ENCODE measurements around the gene NEK10. TPM values are rescaled to one million over a fixed set of nuclear protein-coding genes. Genes with fewer than 3 reads are reported as not detected.

Gene NEK10
- total RNA-seq, 4 donors from 2014 or later = 1.6 to 2.6 (median 2.0) TPM

GRCh38 chr3:27130796-27131195 is 238.4 kb downstream of the NEK10 start:
- Histone ChIP-seq H3K4me1 (no peaks in the 10 kb centered on the region), H3K27me3 (no peaks in the 10 kb centered on the region), H3K27ac (no peak overlapping the region), H3K4me3 (replicated peaks in 1 of 3) (no peak overlapping the region), H3K36me3 (no peaks in the 10 kb centered on the region), H3K9me3 (no peaks in the 10 kb centered on the region)
- no peak for DNase-seq
- WGBS, 2 donors = 88% methylated on average over 1 of the region's 1 CpG
- intact Hi-C loops (cut with DNase I) = no loop called here
- TF ChIP-seq CTCF (IDR thresholded peaks at IDR 0.05) (no peak), POLR2A (IDR thresholded peaks at IDR 0.05) (no peak)

GRCh38 chr3:27127879-27128278 is 241.3 kb downstream of the NEK10 start:
- intact Hi-C loops (cut with DNase I) = no loop called here
- H3K36me3 ChIP-seq = no peaks in the 10 kb centered on the region
- WGBS, 2 donors = 84 to 95% methylated on average over 3 of the region's 3 CpGs
- H3K4me1 ChIP-seq = no peaks in the 10 kb centered on the region
- H3K9me3 ChIP-seq = no peaks in the 10 kb centered on the region
- no peak for DNase-seq
- no peak overlapping the region for H3K27ac ChIP-seq
- H3K27me3 ChIP-seq = no peaks in the 10 kb centered on the region
- TF ChIP-seq CTCF (IDR thresholded peaks at IDR 0.05) (no peak), POLR2A (IDR thresholded peaks at IDR 0.05) (no peak)
- no peak overlapping the region for H3K4me3 ChIP-seq (replicated peaks in 1 of 3)

GRCh38 chr3:27127195-27127594 is 242.0 kb downstream of the NEK10 start:
- 93 to 96% methylated on average over 2 of the region's 2 CpGs for whole genome bisulfite sequencing, 2 donors
- H3K36me3 ChIP-seq = no peaks in the 10 kb centered on the region
- H3K27ac ChIP-seq = no peak overlapping the region
- no peaks in the 10 kb centered on the region for H3K27me3 ChIP-seq
- H3K4me3 ChIP-seq (replicated peaks in 1 of 3) = no peak overlapping the region
- no peaks in the 10 kb centered on the region for H3K4me1 ChIP-seq
- no peak for TF ChIP-seq POLR2A (IDR thresholded peaks at IDR 0.05)
- no peak for TF ChIP-seq CTCF (IDR thresholded peaks at IDR 0.05)
- no peaks in the 10 kb centered on the region for H3K9me3 ChIP-seq
- no peak for DNase-seq
- intact Hi-C loops (cut with DNase I) = no loop called here

GRCh38 chr3:27125821-27126501 is 243.2 kb downstream of the NEK10 start:
- TF ChIP-seq CTCF (IDR thresholded peaks at IDR 0.05) (no peak), POLR2A (IDR thresholded peaks at IDR 0.05) (no peak)
- intact Hi-C loops (cut with DNase I) = no loop called here

GRCh38 chr3:27119639-27120038 is 249.5 kb downstream of the NEK10 start:
- no peak overlapping the region for H3K27ac ChIP-seq
- 68 to 75% methylated on average over 3 of the region's 3 CpGs for WGBS, 2 donors
- TF ChIP-seq POLR2A (IDR thresholded peaks at IDR 0.05) (no peak), CTCF (IDR thresholded peaks at IDR 0.05) (no peak)
- DNase-seq = no peak
- no peak overlapping the region for H3K4me3 ChIP-seq (replicated peaks in 1 of 3)
- no peaks in the 10 kb centered on the region for H3K9me3 ChIP-seq
- no peaks in the 10 kb centered on the region for H3K36me3 ChIP-seq
- H3K4me1 ChIP-seq = no peaks in the 10 kb centered on the region
- intact Hi-C loops (cut with DNase I) = no loop called here
- H3K27me3 ChIP-seq = no peaks in the 10 kb centered on the region

More at GRCh38 chr3:27125821-27126501, 243.2 kb downstream of the NEK10 start:
- Histone ChIP-seq H3K4me3 (replicated peaks in 1 of 3) (no peak overlapping the region), H3K27me3 (no peaks in the 10 kb centered on the region), H3K27ac (no peak overlapping the region), H3K9me3 (no peaks in the 10 kb centered on the region), H3K36me3 (no peaks in the 10 kb centered on the region), H3K4me1 (no peaks in the 10 kb centered on the region)
- no peak for DNase-seq
- WGBS, 2 donors = 84 to 92% methylated on average over 3 of the region's 3 CpGs

Data from thyroid gland (tissue), 4 donors.